HepG2 (cell line): ENCODE data around the gene FXYD1. TPM values are rescaled to one million over a fixed set of nuclear protein-coding genes. Genes with fewer than 3 reads are reported as not detected.
A peak's percentile ranks its signal among the peaks of the same experiment; 100 is the strongest.

Experiments
- ARID2 ChIP-seq: sonication (generic); formaldehyde crosslinking; IDR thresholded peaks from 2 replicates; pipeline ENCODE4 v1.8.1; 2022; ENCODE audit warnings: mild to moderate bottlenecking, missing genetic modification reagents, borderline replicate concordance
- ARNT2 ChIP-seq: sonication (generic); formaldehyde crosslinking; IDR thresholded peaks from 2 replicates; pipeline ENCODE4 v1.8.0; 2022; ENCODE audit warnings: mild to moderate bottlenecking, low read depth, missing genetic modification reagents, moderate library complexity
- CBX5 ChIP-seq: sonication (generic); formaldehyde crosslinking; IDR thresholded peaks from 2 replicates; pipeline ENCODE4 v1.4.0; 2020; ENCODE audit warnings: missing genetic modification reagents, borderline replicate concordance
- DMAP1 ChIP-seq: IDR thresholded peaks from 2 replicates; pipeline ENCODE4 v1.6.1; 2016
- FOXK2 ChIP-seq: fragments of 450-650 bp; IDR thresholded peaks from 2 replicates; pipeline ENCODE4 v1.6.1; 2016
- FOXO4 ChIP-seq: sonication (generic); formaldehyde crosslinking; conservative IDR thresholded peaks from 2 replicates; pipeline ENCODE4 v1.8.1; 2023; ENCODE audit warnings: missing genetic modification reagents
- HBP1 ChIP-seq: IDR thresholded peaks from 2 replicates; pipeline ENCODE4 v1.6.1; 2016; ENCODE audit warnings: low read depth, control low read depth
- HHEX ChIP-seq: IDR thresholded peaks from 2 replicates; pipeline ENCODE4 v1.6.1; 2016; ENCODE audit warnings: control low read depth
- HMG20B ChIP-seq: conservative IDR thresholded peaks from 2 replicates; pipeline ENCODE4 v1.6.1; 2016; ENCODE audit warnings: missing genetic modification reagents, missing compliant biosample characterization
- NCOR1 ChIP-seq: fragments of 200-600 bp; sonication (generic); IDR thresholded peaks from 2 replicates; pipeline ENCODE4 v1.7.0; 2017; ENCODE audit warnings: antibody characterized with exemption, low read length, borderline replicate concordance
- NPAS2 ChIP-seq: sonication (generic); formaldehyde crosslinking; IDR thresholded peaks from 2 replicates; pipeline ENCODE4 v1.8.0; 2022; ENCODE audit warnings: mild to moderate bottlenecking, missing genetic modification reagents, borderline replicate concordance
- PAXIP1 ChIP-seq: sonication (generic); formaldehyde crosslinking; conservative IDR thresholded peaks from 2 replicates; pipeline ENCODE4 v1.4.0; 2020; ENCODE audit warnings: mild to moderate bottlenecking, missing genetic modification reagents, moderate library complexity
- PREB ChIP-seq: sonication (generic); formaldehyde crosslinking; IDR thresholded peaks from 2 replicates; pipeline ENCODE4 v1.4.0; 2020; ENCODE audit warnings: missing genetic modification reagents
- RBAK ChIP-seq: sonication (generic); formaldehyde crosslinking; IDR thresholded peaks from 2 replicates; pipeline ENCODE4 v1.5.1; 2020; ENCODE audit warnings: mild to moderate bottlenecking, missing genetic modification reagents
- SMC3 ChIP-seq: IDR thresholded peaks from 2 replicates; pipeline ENCODE4 v1.6.1; 2011; ENCODE audit warnings: low read length, improper control_type of control experiment
- SP4 ChIP-seq: sonication (generic); formaldehyde crosslinking; IDR thresholded peaks from 2 replicates; pipeline ENCODE4 v1.8.1; 2023; ENCODE audit warnings: mild to moderate bottlenecking, missing genetic modification reagents
- ZKSCAN8 ChIP-seq: IDR thresholded peaks from 2 replicates; pipeline ENCODE4 v1.6.1; 2016; ENCODE audit warnings: borderline replicate concordance, missing genetic modification reagents, missing compliant biosample characterization
- ZNF30 ChIP-seq: sonication (generic); formaldehyde crosslinking; IDR thresholded peaks from 2 replicates; pipeline ENCODE4 v1.5.0; 2020; ENCODE audit warnings: mild to moderate bottlenecking, missing genetic modification reagents
- ZNF598 ChIP-seq: sonication (generic); formaldehyde crosslinking; IDR thresholded peaks from 2 replicates; pipeline ENCODE4 v1.5.1; 2020; ENCODE audit warnings: mild to moderate bottlenecking, missing genetic modification reagents, borderline replicate concordance
- ZNF644 ChIP-seq: IDR thresholded peaks from 2 replicates; pipeline ENCODE4 v1.6.1; 2016; ENCODE audit warnings: low read depth
- ZNF704 ChIP-seq: sonication (generic); formaldehyde crosslinking; IDR thresholded peaks from 2 replicates; pipeline ENCODE4 v1.8.1; 2023; ENCODE audit warnings: mild to moderate bottlenecking, inconsistent platforms, moderate library complexity, missing genetic modification reagents, borderline replicate concordance
- ZNF883 ChIP-seq: sonication (generic); formaldehyde crosslinking; IDR thresholded peaks from 2 replicates; pipeline ENCODE4 v1.5.1; 2020; ENCODE audit warnings: mild to moderate bottlenecking, missing genetic modification reagents; ENCODE audit errors: not compliant biosample characterization
- polyA plus RNA-seq, 8 experiments: library from polyadenylated mRNA; depleted of rRNA in 3 of 8; stranded (reverse) in 7 of 8; unstranded in 1 of 8; fragments of >200 nt; fragmentation: Illumina TruSeq in 4 of 8; extraction: Trizol in 4 of 8; gene quantifications; 2 replicates each; pipeline versions ENCODE4 v1.2.1 to v1.2.3, GENCODE V29; 2011 to 2016; ENCODE audit warnings: low read depth in 4 of 8, missing spikeins in 1 of 8, mixed read lengths in 1 of 8; ENCODE audit not compliant: insufficient read depth in 1 of 8
- total RNA-seq, 5 experiments: library from RNA; depleted of rRNA; stranded (reverse); fragments of >200 nt; fragmentation: Illumina TruSeq; extraction: Trizol; gene quantifications; 2 replicates each; pipeline ENCODE4 v1.2.3, GENCODE V29; 2016; ENCODE audit warnings: low read depth in 1 of 5

Gene FXYD1
- total and polyA plus RNA-seq, 2 of the 13 experiments (the other 11 are each of a cell fraction or from before 2014, with no cell fraction given): 31.2 TPM; not detected in 1

GRCh38 chr19:35135389-35135909, 3.2 kb upstream of the FXYD1 start (continued):
- TF ChIP-seq HBP1 (CRISPR knock-in tag) (no peak), FOXK2 (no peak), NCOR1 (0 out of 2 replicates have a peak, but pooled peaks have one; percentile 26), NPAS2 (CRISPR knock-in tag) (no peak), HMG20B (CRISPR knock-in tag) (no peak), ZNF883 (CRISPR knock-in tag) (peak; percentile 41), ZNF704 (CRISPR knock-in tag) (no peak), DMAP1 (CRISPR knock-in tag) (no peak), ZKSCAN8 (CRISPR knock-in tag) (peak; percentile 47; the same call in 1 of the 2 replicates), RBAK (no peak), SP4 (peak; percentile 72; the same call in 1 of the 2 replicates), PAXIP1 (CRISPR knock-in tag) (peak; percentile 65), PREB (no peak), ARID2 (CRISPR knock-in tag) (no peak), ZNF30 (CRISPR knock-in tag) (no peak), ARNT2 (CRISPR knock-in tag) (no peak), ZNF598 (CRISPR knock-in tag) (no peak), CBX5 (CRISPR knock-in tag) (no peak), FOXO4 (CRISPR knock-in tag) (no peak), HHEX (no peak), SMC3 (peak; percentile 60), ZNF644 (no peak)
